Naive B cell (primary cell): ENCODE data around the gene MKNK2. TPM values are rescaled to one million over a fixed set of nuclear protein-coding genes. Genes with fewer than 3 reads are reported as not detected.

Source experiments
- ATAC-seq, 2 donors: fragments of 150-1000 bp; cut with Tn5 transposase; 2 replicates each; pipeline ENCODE4 v1.10.0; 2021; ENCODE audit warnings: low read depth in 2 of 2, mild to moderate bottlenecking in 2 of 2, moderate library complexity in 2 of 2
- DNase-seq: peaks from one replicate; pipeline ENCODE4 v3.0.0; 2022
- H3K27ac Mint-ChIP-seq, 6 donors: one replicate each; pipeline ENCODE4 v1.8.0; 2020 to 2022; ENCODE audit warnings: mild to moderate bottlenecking in 6 of 6, mixed read lengths in 6 of 6, moderate library complexity in 5 of 6, inconsistent platforms in 2 of 6
- H3K27me3 Mint-ChIP-seq, 3 donors: one replicate each; pipeline ENCODE4 v1.8.0; 2021 to 2022; ENCODE audit warnings: mixed read lengths in 3 of 3, mild to moderate bottlenecking in 1 of 3
- H3K36me3 Mint-ChIP-seq, 2 donors: one replicate each; pipeline ENCODE4 v1.8.0; 2020 to 2022; ENCODE audit warnings: mixed read lengths in 2 of 2, inconsistent platforms in 1 of 2, mild to moderate bottlenecking in 1 of 2
- H3K4me1 Mint-ChIP-seq, 3 donors: one replicate each; pipeline ENCODE4 v1.8.0; 2020 to 2022; ENCODE audit warnings: mixed read lengths in 3 of 3, inconsistent platforms in 1 of 3, mild to moderate bottlenecking in 1 of 3, moderate library complexity in 1 of 3
- H3K4me3 Mint-ChIP-seq, 8 donors: one replicate each; pipeline ENCODE4 v1.8.0; 2020 to 2022; ENCODE audit warnings: mild to moderate bottlenecking in 8 of 8, mixed read lengths in 8 of 8, moderate library complexity in 8 of 8, inconsistent platforms in 2 of 8
- H3K9me3 Mint-ChIP-seq, 7 donors: one replicate each; pipeline ENCODE4 v1.8.0; 2020 to 2022; ENCODE audit warnings: mixed read lengths in 7 of 7, mild to moderate bottlenecking in 5 of 7, inconsistent platforms in 2 of 7, moderate library complexity in 1 of 7
- polyA plus RNA-seq, 6 donors: library from polyadenylated mRNA; unstranded; fragments of 300-500 nt; fragmentation: Illumina TruSeq; gene quantifications; one replicate each; pipeline ENCODE4 v1.2.3, GENCODE V29; 2021; ENCODE audit warnings: low read depth in 6 of 6

Gene MKNK2
- polyA plus RNA-seq, 6 donors from 2014 or later: 51.1 to 102 (median 57.1) TPM

DNA sequence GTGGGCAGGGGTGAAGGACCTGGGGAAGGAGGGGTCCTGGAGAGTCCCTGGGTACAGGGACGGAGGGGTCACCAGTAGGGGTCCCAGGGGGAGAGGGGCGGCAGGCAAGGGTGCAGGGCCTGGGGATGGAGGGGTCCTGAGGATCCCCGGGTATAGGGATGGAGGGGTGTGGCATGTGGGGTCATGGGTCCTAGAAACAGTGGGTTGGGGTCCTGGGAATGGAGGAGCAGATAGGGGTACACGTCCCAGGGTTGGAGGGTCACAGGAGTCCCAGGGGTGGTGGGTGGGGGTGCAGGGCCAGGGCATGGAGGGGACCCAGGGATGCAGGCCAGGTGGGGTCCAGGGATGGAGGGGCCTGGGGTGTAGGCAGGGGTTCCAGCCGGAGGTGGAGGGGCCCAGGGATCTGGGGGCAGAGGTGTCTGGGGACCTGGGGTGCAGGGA, 36.9 kb downstream of the MKNK2 start:
- H3K27ac Mint-ChIP-seq: peak overlapping the region in 2 of 6 donors; percentile 19 to 83
- no peaks in the 10 kb centered on the region for H3K27me3 Mint-ChIP-seq
- ATAC-seq (no peak), DNase-seq (no peak)
- peak overlapping the region in 6 of 8 donors; percentile 28 to 83 (median 64) for H3K4me3 Mint-ChIP-seq
- no peaks in the 10 kb centered on the region for H3K9me3 Mint-ChIP-seq
- no peaks in the 10 kb centered on the region for H3K36me3 Mint-ChIP-seq
- peaks cover 22 to 58% (median 54%) of the 10 kb centered on the region in 3 donors for H3K4me1 Mint-ChIP-seq

DNA sequence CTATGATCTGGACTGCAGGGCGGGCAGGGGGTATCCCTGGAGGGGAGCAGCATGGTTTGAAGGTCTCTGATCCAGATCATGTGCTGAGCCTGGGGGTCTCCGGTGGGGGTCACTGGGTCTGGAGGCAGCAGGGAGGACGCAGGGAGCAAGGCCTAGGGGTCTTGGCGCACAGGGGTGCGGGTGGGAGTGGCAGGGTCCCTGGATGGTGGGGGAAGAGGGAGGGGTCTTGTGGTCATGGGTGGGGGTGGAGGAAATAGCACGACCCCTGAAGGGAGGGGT, 37.4 kb downstream of the MKNK2 start:
- no peak for DNase-seq
- Mint-ChIP-seq H3K4me1 (peaks cover 22 to 60% (median 55%) of the 10 kb centered on the region in 3 donors), H3K36me3 (no peaks in the 10 kb centered on the region), H3K4me3 (peak overlapping the region in 4 of 8 donors; percentile 16 to 83 (median 48)), H3K27ac (peak overlapping the region in 2 of 6 donors; percentile 83 to 88), H3K27me3 (no peaks in the 10 kb centered on the region), H3K9me3 (no peaks in the 10 kb centered on the region)
- ATAC-seq: no peak

DNA sequence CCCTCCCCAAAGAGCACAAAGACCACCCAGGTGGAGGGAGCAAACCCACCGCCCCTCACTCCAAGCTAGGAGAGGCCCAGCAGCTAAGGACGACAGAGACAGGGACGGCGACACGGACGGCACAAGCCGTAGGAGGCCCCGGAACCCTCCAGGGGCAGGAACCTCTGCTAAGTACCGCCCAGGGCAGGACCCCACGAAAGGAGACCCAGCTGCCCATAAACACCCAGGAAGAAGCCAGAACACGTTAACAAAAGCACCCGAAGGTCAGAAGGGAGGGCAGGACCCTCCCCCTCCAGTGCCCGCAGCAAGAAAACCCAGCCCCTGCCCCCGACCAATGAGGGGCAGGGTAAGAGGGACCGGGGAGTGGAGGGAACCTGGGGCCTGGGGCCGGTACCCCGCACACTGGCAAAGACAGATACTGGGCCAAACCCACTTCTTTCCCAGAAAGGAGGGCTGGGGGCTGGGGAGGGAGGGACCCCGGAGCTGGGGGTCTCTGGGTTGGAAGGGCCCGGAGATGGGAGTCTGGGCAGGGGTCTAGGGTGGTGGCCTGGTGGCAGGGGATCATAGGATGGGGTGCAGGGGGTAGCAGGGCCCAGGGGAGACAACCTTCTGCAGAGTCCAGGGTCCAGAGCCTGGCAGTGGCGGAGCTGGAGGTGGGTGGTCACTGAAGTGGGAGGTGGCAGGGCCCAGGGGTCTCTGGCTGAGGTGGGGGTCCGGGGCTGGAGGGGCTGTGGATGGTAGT, 37.9 kb downstream of the MKNK2 start:
- Mint-ChIP-seq H3K9me3 (no peaks in the 10 kb centered on the region), H3K4me3 (peak overlapping the region in 5 of 8 donors; percentile 61 to 83 (median 69)), H3K4me1 (peaks cover 22 to 62% (median 58%) of the 10 kb centered on the region in 3 donors), H3K36me3 (no peaks in the 10 kb centered on the region), H3K27me3 (no peaks in the 10 kb centered on the region), H3K27ac (peak overlapping the region in 3 of 6 donors; percentile 37 to 88 (median 83))
- no peak for DNase-seq
- no peak for ATAC-seq

DNA sequence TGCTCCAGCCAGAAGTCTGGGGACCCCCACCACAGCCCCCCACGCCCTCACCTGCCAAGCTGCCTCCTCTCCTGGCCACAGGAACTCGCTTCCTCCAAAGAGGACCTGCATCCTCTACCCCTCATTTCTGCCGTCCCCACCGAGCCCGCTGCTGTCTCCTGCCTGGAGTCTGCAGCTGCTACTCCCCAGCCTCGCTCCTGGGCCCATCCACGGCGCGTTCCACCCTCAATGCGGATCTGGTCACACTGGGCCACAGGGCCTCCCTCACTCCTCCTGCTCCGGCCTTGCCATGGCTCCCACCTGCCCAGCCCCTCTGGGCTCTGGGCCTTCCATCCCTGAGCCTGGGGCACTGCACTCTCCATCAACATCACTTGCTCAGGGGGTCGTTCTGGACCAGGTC, 39.9 kb downstream of the MKNK2 start:
- H3K27ac Mint-ChIP-seq: peak overlapping the region in 3 of 6 donors; percentile 69 to 87 (median 83)
- peak overlapping the region in 2 of 8 donors; percentile 4 to 30 for H3K4me3 Mint-ChIP-seq
- no peaks in the 10 kb centered on the region for H3K27me3 Mint-ChIP-seq
- H3K9me3 Mint-ChIP-seq: no peaks in the 10 kb centered on the region
- no peak for ATAC-seq
- no peak for DNase-seq
- peaks cover 22 to 59% (median 53%) of the 10 kb centered on the region in 3 donors for H3K4me1 Mint-ChIP-seq
- H3K36me3 Mint-ChIP-seq: no peaks in the 10 kb centered on the region

DNA sequence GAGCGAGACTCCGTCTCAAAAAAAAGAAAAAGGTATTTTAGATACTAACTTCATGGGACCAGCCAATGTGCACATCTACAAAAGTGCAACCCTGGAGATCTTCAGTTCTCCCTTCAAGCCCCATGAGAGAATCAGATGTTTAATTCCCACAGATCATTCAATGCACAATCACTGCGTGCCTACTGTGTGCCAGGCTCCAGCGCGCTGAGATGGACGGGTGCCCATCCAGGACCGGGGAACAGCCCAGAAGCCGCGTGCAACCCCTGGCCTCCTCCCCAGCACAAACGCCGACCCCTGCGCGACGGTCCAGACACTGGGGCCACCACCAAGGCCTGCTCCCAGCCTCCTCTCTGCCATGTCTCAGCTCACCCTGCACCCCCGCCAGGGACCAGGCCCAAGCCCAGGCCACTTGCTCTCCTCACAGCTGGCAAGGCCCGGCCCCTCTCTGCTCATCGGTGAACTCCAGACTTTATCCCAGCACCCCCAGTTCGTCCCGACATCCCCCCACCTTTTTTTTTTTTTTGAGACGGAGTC, 40.8 kb downstream of the MKNK2 start:
- Mint-ChIP-seq H3K4me3 (peak overlapping the region in 1 of 8 donors; percentile 36), H3K36me3 (no peaks in the 10 kb centered on the region), H3K27me3 (no peaks in the 10 kb centered on the region), H3K9me3 (no peaks in the 10 kb centered on the region), H3K4me1 (peaks cover 22 to 57% (median 50%) of the 10 kb centered on the region in 3 donors), H3K27ac (peak overlapping the region in 1 of 6 donors; percentile 57)
- no peak for DNase-seq
- no peak for ATAC-seq

DNA sequence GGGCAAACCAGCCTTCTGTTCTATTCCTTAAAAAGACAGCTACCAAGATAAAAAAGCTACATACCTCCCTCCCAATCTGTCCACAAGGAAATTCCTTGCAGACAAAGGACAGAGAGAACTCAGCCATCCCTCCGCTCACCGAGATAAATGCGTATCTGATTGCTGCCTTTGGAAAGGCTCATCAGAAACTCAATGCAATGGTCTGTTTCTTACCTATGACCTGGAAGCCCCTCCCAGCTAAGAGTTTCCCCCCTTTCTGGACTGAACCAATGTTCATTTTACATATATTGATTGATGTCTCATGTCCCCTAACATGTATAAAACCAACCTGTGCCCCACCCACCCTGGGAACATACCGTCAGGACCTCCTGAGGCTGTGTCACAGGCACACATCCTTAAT, 47.2 kb downstream of the MKNK2 start:
- no peak for ATAC-seq
- H3K4me1 Mint-ChIP-seq: peaks cover 4 to 28% (median 10%) of the 10 kb centered on the region in 3 donors
- H3K9me3 Mint-ChIP-seq: no peaks in the 10 kb centered on the region
- H3K27me3 Mint-ChIP-seq: no peaks in the 10 kb centered on the region
- H3K4me3 Mint-ChIP-seq: no peak overlapping the region
- H3K27ac Mint-ChIP-seq: peak overlapping the region in 1 of 6 donors; percentile 20
- peaks cover 0 to 4% of the 10 kb centered on the region in 2 donors for H3K36me3 Mint-ChIP-seq
- DNase-seq: no peak

DNA sequence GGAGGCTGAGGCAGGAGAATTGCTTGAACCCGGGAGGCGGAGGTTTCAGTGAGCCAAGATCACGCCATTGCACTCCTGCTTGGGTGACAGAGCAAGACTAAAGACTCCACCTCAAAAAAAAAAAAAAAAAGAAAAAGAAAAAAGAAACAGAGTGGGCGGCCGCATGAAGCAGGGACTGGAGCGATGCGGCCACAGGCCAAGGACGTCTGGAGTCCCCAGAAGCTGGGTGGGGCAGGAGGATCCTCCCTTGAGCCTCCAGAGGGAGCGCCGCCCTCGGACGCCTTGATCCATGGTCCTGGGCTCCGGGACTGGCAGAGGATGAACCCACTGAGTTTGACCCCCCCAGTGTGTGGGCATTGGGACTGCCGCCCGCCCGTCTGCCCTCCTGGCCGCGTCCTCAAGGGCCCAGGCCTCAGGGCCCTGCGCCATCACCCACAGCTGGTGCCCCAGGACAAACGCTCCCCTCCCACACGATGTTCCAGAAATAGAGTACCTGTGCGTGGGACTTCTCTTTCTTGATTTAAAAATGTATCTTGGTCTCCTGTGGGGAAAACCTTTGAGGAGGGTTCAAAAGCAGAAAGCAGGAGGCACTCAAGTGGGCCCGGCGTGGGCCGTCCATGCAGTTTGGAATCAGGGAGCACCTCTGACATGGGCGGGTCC, 51.1 kb downstream of the MKNK2 start:
- no peak for ATAC-seq
- Mint-ChIP-seq H3K36me3 (peaks cover 10 to 11% of the 10 kb centered on the region in 2 donors), H3K27ac (no peak overlapping the region), H3K27me3 (no peaks in the 10 kb centered on the region), H3K4me1 (peaks cover 11 to 16% (median 13%) of the 10 kb centered on the region in 3 donors), H3K4me3 (no peak overlapping the region), H3K9me3 (no peaks in the 10 kb centered on the region)
- DNase-seq: no peak

DNA sequence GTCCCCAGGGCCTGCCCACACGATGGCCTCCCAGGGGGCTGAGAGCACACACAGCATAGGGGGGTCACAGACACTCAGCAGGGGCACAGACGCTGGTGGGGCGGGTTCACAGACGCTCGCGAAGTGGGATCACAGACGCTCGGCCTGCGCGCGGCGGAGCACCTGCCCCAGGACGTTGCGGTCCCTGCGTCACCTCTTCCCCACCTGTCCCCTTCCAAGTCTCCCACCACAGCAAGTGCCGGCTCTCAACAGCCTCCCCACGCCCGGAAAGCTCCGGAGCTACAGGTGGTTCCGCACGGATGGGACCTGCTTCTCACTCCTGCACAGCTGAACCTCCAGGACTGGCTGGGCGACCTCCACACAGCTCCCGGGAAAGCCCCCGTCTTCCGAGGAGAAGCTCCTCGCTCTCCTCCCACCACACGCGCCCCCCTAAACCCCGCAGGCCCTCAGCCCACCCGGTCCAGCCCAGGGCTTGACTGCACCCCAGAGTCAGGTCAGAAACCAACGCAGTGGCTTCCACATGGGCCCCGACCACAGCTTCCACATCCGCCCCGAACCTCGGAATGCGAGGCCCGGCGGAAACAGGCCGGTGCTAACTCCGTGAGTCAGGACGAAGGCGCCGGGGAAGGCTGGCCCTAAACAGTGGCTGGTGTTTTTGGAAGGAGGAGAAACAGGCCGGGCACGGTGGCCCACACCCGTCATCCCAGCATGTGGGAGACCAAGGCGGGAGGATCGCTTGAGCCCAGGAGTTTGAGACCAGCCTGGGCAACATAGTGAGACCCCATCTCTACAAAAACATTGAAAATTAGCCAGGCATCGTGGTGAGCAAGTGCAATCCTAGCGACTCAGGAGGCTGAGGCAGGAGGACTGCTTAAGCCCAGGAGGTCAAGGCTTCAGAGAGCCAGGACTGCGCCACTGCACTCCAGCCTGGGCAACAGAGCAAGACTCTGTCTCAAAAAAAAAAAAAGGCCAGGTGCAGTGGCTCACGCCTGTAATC, 52.0 kb downstream of the MKNK2 start:
- ATAC-seq (no peak), DNase-seq (no peak)
- Mint-ChIP-seq H3K27me3 (no peaks in the 10 kb centered on the region), H3K36me3 (peaks cover 10% of the 10 kb centered on the region in 2 donors), H3K9me3 (no peaks in the 10 kb centered on the region), H3K27ac (no peak overlapping the region), H3K4me3 (peak overlapping the region in 1 of 8 donors; percentile 12), H3K4me1 (peaks cover 11 to 16% (median 15%) of the 10 kb centered on the region in 3 donors)

DNA sequence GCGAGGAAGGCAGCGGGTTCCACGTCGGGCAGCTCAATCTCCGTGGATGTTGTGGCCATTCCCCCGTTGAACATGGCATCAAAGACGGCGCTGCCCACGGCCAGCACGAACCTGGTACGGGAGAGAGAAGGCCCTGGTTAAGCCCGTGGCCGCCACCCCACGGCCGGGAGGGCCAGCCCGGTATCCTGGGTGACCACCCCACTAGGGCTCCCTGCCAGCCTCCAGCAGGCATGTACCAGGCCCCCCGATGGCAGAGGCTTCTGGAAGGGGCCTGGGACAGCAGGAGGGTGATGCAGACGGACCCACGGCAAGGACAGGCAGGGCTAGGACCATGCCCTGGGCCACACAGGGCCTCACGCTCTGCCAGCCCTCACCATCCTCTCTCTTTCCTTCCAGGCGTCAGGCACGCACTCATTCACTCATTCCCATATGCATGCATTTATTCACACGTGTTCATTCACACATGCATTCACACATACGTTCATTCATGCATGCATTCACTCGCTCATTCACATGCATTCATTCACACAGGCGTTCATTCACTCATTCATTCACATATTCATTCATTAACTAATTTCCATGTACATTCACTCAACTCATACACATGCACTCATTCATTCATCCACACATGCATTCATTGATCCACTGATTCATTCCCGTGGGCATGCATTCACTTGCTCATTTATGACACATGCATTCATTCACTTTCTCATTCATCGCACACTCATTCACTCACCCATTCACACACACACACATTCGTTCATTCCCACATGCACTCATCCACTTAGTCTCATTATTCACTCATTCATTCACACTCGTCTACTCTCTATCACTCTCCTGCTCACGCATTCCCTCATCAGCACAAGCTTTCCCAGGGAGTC, 53.5 kb downstream of the MKNK2 start:
- no peak for DNase-seq
- H3K36me3 Mint-ChIP-seq: peaks cover 7 to 10% of the 10 kb centered on the region in 2 donors
- no peaks in the 10 kb centered on the region for H3K27me3 Mint-ChIP-seq
- peak overlapping the region in 1 of 6 donors; percentile 33 for H3K27ac Mint-ChIP-seq
- peaks cover 11 to 16% (median 11%) of the 10 kb centered on the region in 3 donors for H3K4me1 Mint-ChIP-seq
- peak overlapping the region in 1 of 8 donors; percentile 3 for H3K4me3 Mint-ChIP-seq
- no peaks in the 10 kb centered on the region for H3K9me3 Mint-ChIP-seq
- ATAC-seq: no peak

DNA sequence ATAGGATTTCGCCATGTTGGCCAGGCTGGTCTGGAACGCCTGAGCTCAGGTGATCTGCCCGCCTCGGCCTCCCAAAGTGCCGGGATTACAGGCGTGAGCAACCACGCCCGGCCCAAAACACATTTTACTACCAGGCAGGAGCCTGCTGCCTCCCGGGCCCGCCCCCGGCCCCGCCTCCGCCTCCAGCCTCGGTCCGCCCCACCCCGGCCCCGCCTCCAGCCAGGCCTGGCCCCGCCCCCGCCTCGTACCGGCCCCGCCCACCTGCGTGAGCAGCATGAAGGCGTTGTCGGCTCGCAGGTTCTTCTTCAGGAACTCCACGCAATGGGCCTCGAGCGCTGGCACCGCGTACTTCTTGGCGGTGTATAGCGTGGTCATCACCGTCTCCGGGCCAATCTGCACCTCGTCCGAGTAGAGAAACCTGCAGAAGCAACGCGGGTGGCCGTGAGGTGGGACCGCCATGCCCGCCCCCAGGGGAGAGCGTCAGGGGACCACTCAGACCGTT, 58.2 kb downstream of the MKNK2 start:
- H3K36me3 Mint-ChIP-seq: peaks cover 3 to 5% of the 10 kb centered on the region in 2 donors
- H3K27ac Mint-ChIP-seq: no peak overlapping the region
- no peak for ATAC-seq

DNA sequence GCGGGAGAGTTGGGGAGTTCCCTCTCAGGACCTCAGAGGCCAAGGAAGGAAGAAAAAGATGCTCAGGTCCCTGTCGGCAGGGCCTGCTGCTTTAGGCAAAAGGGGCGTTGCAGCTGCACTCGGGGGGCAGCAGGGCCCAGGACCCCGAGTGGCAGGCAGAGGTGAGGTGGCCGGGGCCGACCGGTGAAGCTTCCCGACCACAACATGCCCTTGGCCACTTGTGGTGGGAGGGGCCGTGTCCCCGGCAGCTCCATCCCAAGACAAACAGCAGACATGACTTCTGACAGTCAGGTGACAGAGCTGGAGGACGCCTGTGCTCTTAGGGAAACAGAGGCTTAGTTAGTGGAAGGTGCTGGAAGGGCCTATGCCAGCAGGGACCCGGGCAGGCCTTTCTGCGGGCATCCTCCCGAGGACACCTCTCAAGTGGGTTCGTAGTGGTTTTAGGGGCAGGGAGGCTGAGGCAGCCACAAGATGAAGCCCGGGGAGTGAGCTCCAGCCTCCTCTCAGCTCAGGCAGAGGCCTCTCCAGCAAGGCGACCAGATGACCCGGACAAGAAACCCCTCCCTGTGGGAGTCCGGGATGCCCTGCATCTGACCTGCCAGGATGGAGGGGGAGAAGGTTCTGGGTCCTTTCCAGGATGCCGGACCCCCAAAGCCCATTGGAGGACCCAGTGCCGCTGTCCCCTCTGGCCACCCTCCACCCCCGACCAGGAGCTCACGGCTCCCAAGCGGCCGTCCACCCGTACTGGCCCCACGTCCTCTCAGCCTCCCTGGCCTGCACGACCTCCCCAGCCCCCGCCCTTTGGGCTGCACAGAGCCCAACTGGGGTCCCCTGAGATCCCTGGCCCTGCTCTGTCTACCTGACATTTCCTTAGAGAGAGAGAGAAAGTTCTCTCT, 59.8 kb downstream of the MKNK2 start:
- H3K36me3 Mint-ChIP-seq: no peaks in the 10 kb centered on the region
- DNase-seq: no peak
- peak overlapping the region in 1 of 8 donors; percentile 55 for H3K4me3 Mint-ChIP-seq

More for the DNA sequence above, 58.2 kb downstream of the MKNK2 start:
- Mint-ChIP-seq H3K27me3 (no peaks in the 10 kb centered on the region), H3K4me3 (no peak overlapping the region), H3K9me3 (no peaks in the 10 kb centered on the region), H3K4me1 (peaks cover 2 to 5% (median 4%) of the 10 kb centered on the region in 3 donors)
- no peak for DNase-seq

More for the DNA sequence above, 59.8 kb downstream of the MKNK2 start:
- Mint-ChIP-seq H3K9me3 (no peaks in the 10 kb centered on the region), H3K27ac (peak overlapping the region in 1 of 6 donors; percentile 78), H3K4me1 (peaks cover 0 to 2% (median 0%) of the 10 kb centered on the region in 3 donors), H3K27me3 (no peaks in the 10 kb centered on the region)
- ATAC-seq: no peak
